Measurements from ENCODE around the gene PSMD9. TPM values are rescaled to one million over a fixed set of nuclear protein-coding genes. Genes with fewer than 3 reads are reported as not detected.

Gene PSMD9
- total RNA-seq (2021; ENCODE audit: unreplicated experiment) = 55.5 TPM
- 82.5 and 103 TPM in 2 replicates for polyA plus RNA-seq (2012)
- percentile 73 among the genes with signal in this experiment for Bru-seq, nascent RNA
- BruChase-seq, experiment 1, labeled RNA remaining after a 6-hour chase = percentile 93 among the genes with signal in this experiment
- percentile 92 among the genes with signal in this experiment for BruChase-seq, experiment 2, labeled RNA remaining after a 2-hour chase
- long read RNA-seq, transcript PSMD9-207 (6 exons, 2,784 nt) = major isoform, 75 of 85 reads
- long read RNA-seq, partial matches to known transcripts = 0 of 85 reads
- long read RNA-seq, other reads (novel, unspliced or antisense) = 3 of 85 reads

DNA sequence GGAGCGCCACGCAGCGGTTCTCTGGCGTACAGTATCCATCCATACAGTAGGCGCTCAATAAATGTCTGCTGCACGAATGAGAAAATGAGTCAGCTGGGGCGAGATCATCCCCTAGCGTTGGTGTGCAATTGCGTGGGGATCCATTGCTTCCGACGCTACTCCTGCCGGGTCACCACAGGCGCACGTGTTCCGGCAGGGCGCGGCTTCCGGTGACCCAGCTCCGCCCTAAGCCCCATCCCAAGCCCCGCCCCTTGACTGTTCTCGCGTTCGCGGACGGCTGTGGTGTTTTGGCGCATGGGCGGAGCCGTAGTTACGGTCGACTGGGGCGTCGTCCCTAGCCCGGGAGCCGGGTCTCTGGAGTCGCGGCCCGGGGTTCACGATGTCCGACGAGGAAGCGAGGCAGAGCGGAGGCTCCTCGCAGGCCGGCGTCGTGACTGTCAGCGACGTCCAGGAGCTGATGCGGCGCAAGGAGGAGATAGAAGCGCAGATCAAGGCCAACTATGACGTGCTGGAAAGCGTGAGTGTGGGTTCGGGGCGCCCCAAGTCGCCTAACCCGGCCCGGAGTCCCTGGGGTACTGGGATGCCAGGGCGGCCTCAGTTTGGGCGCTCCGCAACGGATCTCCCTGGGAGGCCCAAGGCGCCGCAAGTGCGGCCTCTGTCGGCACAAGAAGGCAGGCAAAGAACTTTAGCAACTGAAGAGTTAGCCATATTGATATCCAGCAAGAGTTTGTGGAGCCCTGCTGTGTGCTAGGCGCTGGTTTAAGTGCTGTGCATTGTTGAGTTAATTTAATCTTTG, at the start of gene PSMD9:
TSS of gene PSMD9 (plus strand) at position 313 of the 796 bp plus-strand sequence. CDS start at position 380, 67 bp downstream.
- H3K4me2 ChIP-seq (ENCODE audit: low read length) = peak within 1 kb of the TSS; percentile 86
- peak within 1 kb of the TSS; percentile 95 to 97 for H3K4me3 ChIP-seq (replicated peaks in 1 of 2; ENCODE audit: low read depth in 1 of 2, low read length in 2 of 2)
- POLR2A ChIA-PET = interaction anchor here (0.5 to 3.8 kb wide), 7 partner anchors 9 to 225 kb away, joined by 3 to 38 read pairs (median 5); partner anchors contain the start of gene RHOF
- H2AFZ ChIP-seq (ENCODE audit: low read depth, low read length, poor library complexity, severe bottlenecking) = no peak within 1 kb of the TSS
- H4K20me1 ChIP-seq (ENCODE audit: insufficient read depth) = no peaks in the 10 kb centered on the region
- peaks cover 42% of the 10 kb centered on the region for H3K79me2 ChIP-seq (ENCODE audit: insufficient read depth, low read length)
- H3K36me3 ChIP-seq (ENCODE audit: control insufficient read depth in 1 of 2, insufficient read depth in 2 of 2, low read length in 2 of 2) = no peaks in the 10 kb centered on the region
- H3K4me1 ChIP-seq (ENCODE audit: control insufficient read depth in 1 of 2, insufficient read depth in 2 of 2, low read length in 2 of 2) = peaks cover 17 to 46% of the 10 kb centered on the region in 2 experiments; a peak in 3 of 4 replicates
- RAD21 ChIA-PET (ENCODE audit: low non-redundant PET in 1 of 2, low total read pairs in 2 of 2, uncharacterized antibody in 2 of 2, unreplicated experiment in 2 of 2) = interaction anchor here (0.6 to 2.1 kb wide), 5 partner anchors 50 to 315 kb away, joined by 3 to 19 read pairs (median 4); partner anchors contain the start of gene RHOF (in 2 of the 2)
- no peaks in the 10 kb centered on the region for H3K9me3 ChIP-seq (ENCODE audit: control insufficient read depth in 1 of 2, insufficient read depth in 1 of 2, low read depth in 1 of 2, low read length in 2 of 2)
- CTCF ChIA-PET = interaction anchor here (1.0 to 5.4 kb wide), 8 partner anchors 9 to 101 kb away, joined by 3 to 96 read pairs (median 4); partner anchors contain the start of genes CFAP251 and RHOF
- H3K27me3 ChIP-seq (ENCODE audit: insufficient read depth, low read length) = no peaks in the 10 kb centered on the region
- BruUV-seq (replicated peaks) = TSS peak; percentile 80
- peak; percentile 98 for DNase-seq (ENCODE audit: low read depth, low spot score)
- peak within 1 kb of the TSS; percentile 91 for H3K9ac ChIP-seq (ENCODE audit: low read length)
- intact Hi-C loops (cut with micrococcal nuclease) = loop anchor here (1.0 to 5.0 kb wide), 6 partner anchors 46 to 201 kb away; no protein-coding TSS in a partner anchor
- peak; percentile 94 for ATAC-seq
- H3K9me2 ChIP-seq (ENCODE audit: insufficient read depth) = no peaks in the 10 kb centered on the region
- H3K27ac ChIP-seq (ENCODE audit: low read depth, low read length) = peak within 1 kb of the TSS; percentile 86
- peak; percentile 60; the same call in 1 of the 2 replicates for TF ChIP-seq JUND (IDR thresholded peaks at IDR 0.05)
- peak; percentile 86 for TF ChIP-seq YY1 (IDR thresholded peaks at IDR 0.05; ENCODE audit: extremely low read depth, insufficient replicate concordance, low read depth, low read length)
- TF ChIP-seq CBX3 (IDR thresholded peaks at IDR 0.05; ENCODE audit: low read depth) = peak; percentile 95
- peak; percentile 87 for TF ChIP-seq POLR2AphosphoS5 (IDR thresholded peaks at IDR 0.05; ENCODE audit: low read depth, low read length)
- TF ChIP-seq EZH2 (IDR thresholded peaks at IDR 0.05) = no peak
- TF ChIP-seq REST (IDR thresholded peaks at IDR 0.05; ENCODE audit: low read depth) = no peak
- TF ChIP-seq ZNF274 (IDR thresholded peaks at IDR 0.05; ENCODE audit: low read depth, low read length) = no peak
- peak; percentile 60; the same call in 1 of the 2 replicates for TF ChIP-seq ZFX (IDR thresholded peaks at IDR 0.05)
- TF ChIP-seq, protein P1, sequence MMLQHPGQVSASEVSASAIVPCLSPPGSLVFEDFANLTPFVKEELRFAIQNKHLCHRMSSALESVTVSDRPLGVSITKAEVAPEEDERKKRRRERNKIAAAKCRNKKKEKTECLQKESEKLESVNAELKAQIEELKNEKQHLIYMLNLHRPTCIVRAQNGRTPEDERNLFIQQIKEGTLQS (IDR thresholded peaks at IDR 0.05) = no peak
- no peak; the same call in 1 of the 2 replicates for TF ChIP-seq ELF1 (IDR thresholded peaks at IDR 0.05; ENCODE audit: borderline replicate concordance, low read depth)
- TF ChIP-seq EZH2phosphoT487 (IDR thresholded peaks at IDR 0.05; ENCODE audit: borderline replicate concordance) = no peak
- peak; percentile 35 for TF ChIP-seq POLR2A (IDR thresholded peaks at IDR 0.05; ENCODE audit: borderline replicate concordance, extremely low read depth, insufficient read depth, insufficient read length)
- peak; percentile 100 for TF ChIP-seq MAX (IDR thresholded peaks at IDR 0.05)
- TF ChIP-seq CEBPB (IDR thresholded peaks at IDR 0.05; ENCODE audit: low read depth) = no peak; the same call in 1 of the 2 replicates
- peak; percentile 42 to 97 (median 69) for TF ChIP-seq CTCF (IDR thresholded peaks at IDR 0.05 in 2 of 3, conservative IDR thresholded peaks at IDR 0.05 in 1 of 3; ENCODE audit: borderline replicate concordance in 1 of 3, insufficient read depth in 1 of 3, low read depth in 2 of 3, low read length in 2 of 3)

All from HCT116 (cell line).